HepG2 (cell line): ENCODE results near the gene C1orf198. TPM values are rescaled to one million over a fixed set of nuclear protein-coding genes. Genes with fewer than 3 reads are reported as not detected.

Experiments used
- ATF5 ChIP-seq: sonication (generic); formaldehyde crosslinking; IDR thresholded peaks from 2 replicates; pipeline ENCODE4 v1.4.0; 2020; ENCODE audit warnings: mild to moderate bottlenecking, low read depth, missing genetic modification reagents
- ATF7 ChIP-seq, 2 experiments: fragments of 450-650 bp in 1 of 2; sonication (generic) in 1 of 2; formaldehyde crosslinking in 1 of 2; IDR thresholded peaks; 2 replicates each; pipeline versions ENCODE4 v1.4.0 to v1.6.1; 2016 to 2020; ENCODE audit warnings: antibody characterized with exemption in 1 of 2, mild to moderate bottlenecking in 1 of 2, missing genetic modification reagents in 1 of 2
- CEBPZ ChIP-seq: IDR thresholded peaks from 2 replicates; pipeline ENCODE4 v1.6.1; 2012; ENCODE audit warnings: low read length, improper control_type of control experiment
- GRHL1 ChIP-seq: sonication (generic); formaldehyde crosslinking; conservative IDR thresholded peaks from 2 replicates; pipeline ENCODE4 v1.8.0; 2022; ENCODE audit warnings: missing genetic modification reagents
- HCFC1 ChIP-seq: fragments of 150-350 bp; IDR thresholded peaks from 2 replicates; pipeline ENCODE4 v1.6.1; 2014; ENCODE audit warnings: low read depth, low read length
- HOXA5 ChIP-seq: sonication (generic); formaldehyde crosslinking; IDR thresholded peaks from 2 replicates; pipeline ENCODE4 v1.4.0; 2020; ENCODE audit warnings: missing genetic modification reagents
- ISL2 ChIP-seq: sonication (generic); formaldehyde crosslinking; IDR thresholded peaks from 2 replicates; pipeline ENCODE4 v1.5.0; 2020; ENCODE audit warnings: missing genetic modification reagents
- POLR2G ChIP-seq: fragments of 200-400 bp; formaldehyde crosslinking; IDR thresholded peaks from 2 replicates; pipeline ENCODE4 v1.6.1; 2018; ENCODE audit warnings: mild to moderate bottlenecking, low read depth, low read length, moderate library complexity
- RBFOX2 ChIP-seq: fragments of 200-400 bp; formaldehyde crosslinking; IDR thresholded peaks from 2 replicates; pipeline ENCODE4 v1.6.1; 2017; ENCODE audit warnings: low read depth, mild to moderate bottlenecking, low read length
- TEF ChIP-seq: sonication (generic); formaldehyde crosslinking; IDR thresholded peaks from 2 replicates; pipeline ENCODE4 v1.5.0; 2020; ENCODE audit warnings: missing genetic modification reagents
- THAP9 ChIP-seq: sonication (generic); formaldehyde crosslinking; IDR thresholded peaks from 2 replicates; pipeline ENCODE4; 2020; ENCODE audit warnings: missing genetic modification reagents, mild to moderate bottlenecking, borderline replicate concordance
- TOE1 ChIP-seq: sonication (generic); formaldehyde crosslinking; IDR thresholded peaks from 2 replicates; pipeline ENCODE4 v1.4.0; 2020; ENCODE audit warnings: mild to moderate bottlenecking, missing genetic modification reagents
- ZBTB1 ChIP-seq: sonication (generic); formaldehyde crosslinking; IDR thresholded peaks from 2 replicates; pipeline ENCODE4 v1.4.0; 2020; ENCODE audit warnings: missing genetic modification reagents, borderline replicate concordance
- ZBTB7B ChIP-seq: sonication (generic); formaldehyde crosslinking; IDR thresholded peaks from 2 replicates; pipeline ENCODE4 v1.4.0; 2020; ENCODE audit warnings: missing genetic modification reagents
- ZNF207 ChIP-seq: fragments of 450-650 bp; IDR thresholded peaks from 2 replicates; pipeline ENCODE4 v1.6.1; 2016; ENCODE audit warnings: antibody characterized with exemption, borderline replicate concordance
- ZNF335 ChIP-seq: sonication (generic); formaldehyde crosslinking; IDR thresholded peaks from 2 replicates; pipeline ENCODE4 v1.4.0; 2020; ENCODE audit warnings: missing genetic modification reagents
- ZNF367 ChIP-seq: sonication (generic); formaldehyde crosslinking; IDR thresholded peaks from 2 replicates; pipeline ENCODE4 v1.4.0; 2020; ENCODE audit warnings: missing genetic modification reagents, borderline replicate concordance
- ZNF451 ChIP-seq: sonication (generic); formaldehyde crosslinking; IDR thresholded peaks from 2 replicates; pipeline ENCODE4 v1.5.0; 2020; ENCODE audit warnings: mild to moderate bottlenecking, missing genetic modification reagents
- ZNF562 ChIP-seq: sonication (generic); formaldehyde crosslinking; IDR thresholded peaks from 2 replicates; pipeline ENCODE4 v1.8.0; 2022; ENCODE audit warnings: missing genetic modification reagents, borderline replicate concordance
- ZNF83 ChIP-seq: sonication (generic); formaldehyde crosslinking; IDR thresholded peaks from 2 replicates; pipeline ENCODE4 v1.4.0; 2020; ENCODE audit warnings: missing genetic modification reagents, mild to moderate bottlenecking, borderline replicate concordance
- polyA plus RNA-seq, 8 experiments: library from polyadenylated mRNA; depleted of rRNA in 3 of 8; stranded (reverse) in 7 of 8; unstranded in 1 of 8; fragments of >200 nt; fragmentation: Illumina TruSeq in 4 of 8; extraction: Trizol in 4 of 8; gene quantifications; 2 replicates each; pipeline versions ENCODE4 v1.2.1 to v1.2.3, GENCODE V29; 2011 to 2016; ENCODE audit warnings: low read depth in 4 of 8, missing spikeins in 1 of 8, mixed read lengths in 1 of 8; ENCODE audit not compliant: insufficient read depth in 1 of 8
- total RNA-seq, 5 experiments: library from RNA; depleted of rRNA; stranded (reverse); fragments of >200 nt; fragmentation: Illumina TruSeq; extraction: Trizol; gene quantifications; 2 replicates each; pipeline ENCODE4 v1.2.3, GENCODE V29; 2016; ENCODE audit warnings: low read depth in 1 of 5

The C1orf198 gene
- total and polyA plus RNA-seq, 2 of the 13 experiments (the other 11 are each of a cell fraction or from before 2014, with no cell fraction given), result 12.7 to 13.4 TPM

GRCh38 chr1:230868736-230869385, 540 bp upstream of the C1orf198 start (continued):
- TF ChIP-seq RBFOX2 (peak; percentile 70), TOE1 (CRISPR knock-in tag) (no peak), THAP9 (CRISPR knock-in tag) (peak; percentile 32; the same call in 1 of the 2 replicates), POLR2G (peak; percentile 73), GRHL1 (no peak), TEF (CRISPR knock-in tag) (0 out of 2 replicates have a peak, but pooled peaks have one; percentile 26), HCFC1 (no peak), ZNF335 (CRISPR knock-in tag) (no peak), ZNF207 (no peak), ZNF367 (CRISPR knock-in tag) (no peak), ATF7 (IDR thresholded peaks at IDR 0.05) (no peak), ATF7 (CRISPR knock-in tag; IDR thresholded peaks at IDR 0.05) (no peak), ZNF451 (no peak), ZBTB1 (CRISPR knock-in tag) (no peak), ATF5 (CRISPR knock-in tag) (no peak), ZNF83 (CRISPR knock-in tag) (no peak), HOXA5 (CRISPR knock-in tag) (0 out of 2 replicates have a peak, but pooled peaks have one; percentile 29), ISL2 (peak; percentile 41; the same call in 1 of the 2 replicates), ZBTB7B (peak; percentile 28; the same call in 1 of the 2 replicates), ZNF562 (no peak), CEBPZ (no peak)
